Lower lobe of right lung (tissue), 2 donors: Measurements from ENCODE around the gene NECAB3. TPM values are rescaled to one million over a fixed set of nuclear protein-coding genes. Genes with fewer than 3 reads are reported as not detected.

ENCODE experiments used
- ATAC-seq, 2 donors: fragments of 200-7000 bp; cut with Tn5 transposase; one replicate each; pipeline ENCODE4 v1.9.1; 2020 to 2022; ENCODE audit warnings: mild to moderate bottlenecking in 2 of 2, moderate library complexity in 2 of 2
- DNase-seq: peaks from one replicate; pipeline ENCODE4 v3.0.0-alpha.2; 2020
- H3K27ac ChIP-seq: fragments of 200-600 bp; one replicate; pipeline ENCODE4 v1.8.0; 2022
- H3K27me3 ChIP-seq: fragments of 200-600 bp; one replicate; pipeline ENCODE4 v1.8.0; 2022; ENCODE audit warnings: low read depth
- H3K36me3 ChIP-seq: fragments of 200-600 bp; one replicate; pipeline ENCODE4 v1.8.0; 2022; ENCODE audit warnings: mild to moderate bottlenecking
- H3K4me1 ChIP-seq: fragments of 200-600 bp; one replicate; pipeline ENCODE4 v1.8.0; 2022
- H3K4me3 ChIP-seq: fragments of 200-600 bp; one replicate; pipeline ENCODE4 v1.8.0; 2022; ENCODE audit warnings: mild to moderate bottlenecking
- H3K9me3 ChIP-seq: fragments of 200-600 bp; one replicate; pipeline ENCODE4 v1.8.0; 2022
- intact Hi-C: fragments of 100-400 bp; cut with DNase I; formaldehyde crosslinking; loops from one replicate; pipeline ENCODE4 v1.11.0; 2022
- total RNA-seq: library from RNA; stranded (reverse); fragmentation: NEBNext Ultra II Directional; extraction: Animal tissue kit (Norgen Biotek cat#: 25700); gene quantifications from one replicate; pipeline ENCODE4 v1.2.1, GENCODE V29; 2021
- TF ChIP-seq, protein P1 (sequence below): fragments of 200-600 bp; IDR thresholded peaks from one replicate; pipeline ENCODE4 v1.8.0; 2022; ENCODE audit warnings: antibody characterized with exemption, mild to moderate bottlenecking
- donor health status: DM: no; HTN: yes; CAD: no; lungs with severe emphysema.

Gene NECAB3
- total RNA-seq, 1 donor from 2014 or later, result 60.3 TPM

DNA sequence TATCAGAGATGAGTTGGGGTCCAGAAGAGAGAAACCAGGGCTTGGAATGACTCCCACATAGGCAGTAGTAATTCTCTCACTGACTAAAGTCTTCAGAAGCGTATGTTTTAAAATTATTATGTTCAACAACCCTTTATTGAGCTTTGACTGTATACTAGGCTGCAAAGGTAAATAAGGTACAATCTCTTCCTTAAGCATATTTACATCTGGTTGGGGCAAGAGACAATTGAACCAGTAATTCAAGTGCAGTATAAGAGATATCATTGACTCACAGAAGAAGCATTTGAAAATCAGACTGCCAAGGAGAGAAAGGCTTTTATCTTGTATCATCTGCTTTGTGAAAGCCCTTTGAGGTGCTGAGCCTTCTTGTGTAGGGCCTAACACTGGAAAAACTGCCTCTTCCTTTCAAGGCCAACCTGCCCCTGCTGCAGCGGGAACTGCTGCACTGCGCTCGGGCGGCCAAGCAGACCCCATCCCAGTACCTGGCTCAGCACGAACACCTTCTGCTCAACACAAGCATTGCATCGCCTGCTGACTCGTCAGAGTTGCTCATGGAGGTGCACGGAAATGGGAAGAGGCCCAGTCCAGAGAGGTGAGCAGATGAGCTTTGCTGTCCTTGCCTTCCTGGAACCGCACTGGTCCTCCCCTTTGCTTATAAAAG is 51.4 kb downstream of the NECAB3 start:
- H3K27ac ChIP-seq, result no peak overlapping the region
- no peaks in the 10 kb centered on the region for H3K27me3 ChIP-seq
- DNase-seq (no peak), ATAC-seq (no peak)
- TF ChIP-seq, protein P1, sequence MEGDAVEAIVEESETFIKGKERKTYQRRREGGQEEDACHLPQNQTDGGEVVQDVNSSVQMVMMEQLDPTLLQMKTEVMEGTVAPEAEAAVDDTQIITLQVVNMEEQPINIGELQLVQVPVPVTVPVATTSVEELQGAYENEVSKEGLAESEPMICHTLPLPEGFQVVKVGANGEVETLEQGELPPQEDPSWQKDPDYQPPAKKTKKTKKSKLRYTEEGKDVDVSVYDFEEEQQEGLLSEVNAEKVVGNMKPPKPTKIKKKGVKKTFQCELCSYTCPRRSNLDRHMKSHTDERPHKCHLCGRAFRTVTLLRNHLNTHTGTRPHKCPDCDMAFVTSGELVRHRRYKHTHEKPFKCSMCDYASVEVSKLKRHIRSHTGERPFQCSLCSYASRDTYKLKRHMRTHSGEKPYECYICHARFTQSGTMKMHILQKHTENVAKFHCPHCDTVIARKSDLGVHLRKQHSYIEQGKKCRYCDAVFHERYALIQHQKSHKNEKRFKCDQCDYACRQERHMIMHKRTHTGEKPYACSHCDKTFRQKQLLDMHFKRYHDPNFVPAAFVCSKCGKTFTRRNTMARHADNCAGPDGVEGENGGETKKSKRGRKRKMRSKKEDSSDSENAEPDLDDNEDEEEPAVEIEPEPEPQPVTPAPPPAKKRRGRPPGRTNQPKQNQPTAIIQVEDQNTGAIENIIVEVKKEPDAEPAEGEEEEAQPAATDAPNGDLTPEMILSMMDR, result no peak
- H3K4me3 ChIP-seq, result no peak overlapping the region
- H3K4me1 ChIP-seq, result no peaks in the 10 kb centered on the region
- peaks cover 53% of the 10 kb centered on the region for H3K36me3 ChIP-seq
- intact Hi-C loops, result no loop called here
- H3K9me3 ChIP-seq, result no peaks in the 10 kb centered on the region

DNA sequence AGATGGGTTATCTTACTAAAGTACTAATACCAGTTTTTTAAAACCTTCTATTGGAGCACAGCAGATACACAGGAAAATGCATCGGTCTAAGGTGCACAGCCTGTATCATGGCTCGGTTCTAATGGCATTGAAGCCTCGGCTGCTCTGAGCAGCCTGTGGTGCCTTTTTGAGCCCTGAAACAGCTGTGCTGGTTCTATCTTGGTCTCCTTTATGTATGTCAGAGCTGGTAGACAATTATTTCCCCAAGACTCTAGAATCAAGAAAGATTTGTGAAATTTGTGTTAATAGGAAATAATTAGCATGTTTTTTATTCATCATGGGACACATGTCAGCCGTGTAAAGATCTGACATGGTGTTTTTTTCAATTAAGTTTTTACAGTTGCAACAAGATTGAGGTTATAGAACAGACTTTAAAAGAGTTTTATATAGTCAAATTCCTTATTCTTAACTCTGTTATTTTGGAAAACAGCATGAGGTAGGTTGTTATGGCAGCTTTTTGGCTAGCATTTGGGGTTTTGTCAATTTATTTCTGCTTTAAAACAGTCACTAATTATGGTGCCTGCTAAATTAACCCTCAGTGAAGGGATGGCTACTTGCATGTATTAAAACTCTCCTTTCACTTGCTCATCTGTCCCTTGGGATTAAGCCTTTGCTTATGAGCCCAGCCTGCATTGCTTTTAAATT is 52.4 kb downstream of the NECAB3 start:
- ATAC-seq, result no peak
- DNase-seq, result no peak
- H3K9me3 ChIP-seq, result no peaks in the 10 kb centered on the region
- H3K36me3 ChIP-seq, result peaks cover 56% of the 10 kb centered on the region
- TF ChIP-seq, protein P1, result no peak
- no peak overlapping the region for H3K27ac ChIP-seq
- H3K4me1 ChIP-seq, result no peaks in the 10 kb centered on the region
- no peaks in the 10 kb centered on the region for H3K27me3 ChIP-seq
- H3K4me3 ChIP-seq, result no peak overlapping the region
- intact Hi-C loops, result no loop called here

DNA sequence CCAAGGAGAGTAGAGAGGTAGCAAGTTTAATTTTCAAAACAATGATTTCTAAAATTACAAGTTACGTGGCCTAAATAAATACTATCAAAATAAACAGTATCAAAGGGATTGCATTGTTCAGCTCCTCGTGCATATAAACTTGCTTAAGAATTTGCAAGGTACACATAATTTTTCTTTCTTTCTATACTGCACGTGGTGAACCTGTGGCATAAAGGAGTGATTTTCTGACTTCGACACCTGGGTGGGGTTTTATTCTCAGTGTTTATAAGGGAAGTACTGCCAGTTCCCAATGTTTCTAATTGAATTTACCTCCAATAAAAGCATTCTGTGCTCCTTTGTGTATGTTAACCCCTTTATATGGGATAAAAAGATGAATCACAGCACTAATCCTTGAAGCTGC is 62.2 kb downstream of the NECAB3 start:
- no peaks in the 10 kb centered on the region for H3K27me3 ChIP-seq
- ATAC-seq, result no peak
- no peak overlapping the region for H3K4me3 ChIP-seq
- intact Hi-C loops, result no loop called here
- TF ChIP-seq, protein P1, result no peak
- H3K9me3 ChIP-seq, result no peaks in the 10 kb centered on the region
- no peak overlapping the region for H3K27ac ChIP-seq
- no peak for DNase-seq
- H3K36me3 ChIP-seq, result peaks cover 77% of the 10 kb centered on the region
- no peaks in the 10 kb centered on the region for H3K4me1 ChIP-seq

DNA sequence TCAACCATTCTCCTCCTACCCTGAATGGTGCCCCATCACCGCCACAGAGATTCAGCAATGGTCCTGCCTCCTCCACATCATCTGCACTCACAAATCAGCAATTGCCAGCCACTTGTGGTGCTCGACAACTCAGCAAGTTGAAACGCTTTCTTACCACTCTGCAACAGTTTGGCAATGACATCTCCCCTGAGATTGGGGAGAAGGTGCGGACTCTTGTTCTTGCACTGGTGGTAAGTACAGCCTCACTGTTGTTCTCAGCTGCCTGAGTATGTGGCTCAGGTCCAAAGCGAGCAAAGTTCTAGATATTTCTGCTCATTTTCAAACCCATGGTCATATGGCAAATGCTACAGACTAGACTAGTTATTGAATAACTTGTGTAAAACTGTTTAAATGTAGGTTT is 63.1 kb downstream of the NECAB3 start:
- no peak overlapping the region for H3K27ac ChIP-seq
- no peaks in the 10 kb centered on the region for H3K9me3 ChIP-seq
- peaks cover 78% of the 10 kb centered on the region for H3K36me3 ChIP-seq
- ATAC-seq, result no peak
- H3K27me3 ChIP-seq, result no peaks in the 10 kb centered on the region
- TF ChIP-seq, protein P1, result no peak
- no peaks in the 10 kb centered on the region for H3K4me1 ChIP-seq
- DNase-seq, result no peak
- intact Hi-C loops, result no loop called here
- no peak overlapping the region for H3K4me3 ChIP-seq

DNA sequence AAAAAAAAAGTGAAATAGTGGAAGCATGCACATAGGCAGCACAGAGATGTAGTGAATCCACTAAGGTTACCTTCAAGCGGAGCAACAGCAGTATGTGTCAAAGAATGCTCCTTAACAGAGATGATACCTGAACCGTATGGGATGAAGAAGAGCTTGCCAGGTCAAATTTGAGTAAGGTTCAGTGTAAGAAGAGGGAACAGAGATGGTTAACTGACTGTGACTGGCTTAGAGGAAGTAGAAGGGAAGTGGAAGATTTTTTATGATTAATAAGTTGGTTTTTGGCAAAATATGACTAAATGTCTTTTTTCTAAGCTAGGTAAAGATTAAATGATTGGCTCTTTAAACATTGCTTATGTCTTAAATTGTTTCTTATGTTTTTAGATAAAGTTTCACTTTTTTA is 64.7 kb downstream of the NECAB3 start:
- Histone ChIP-seq H3K9me3 (no peaks in the 10 kb centered on the region), H3K27ac (no peak overlapping the region), H3K27me3 (no peaks in the 10 kb centered on the region), H3K4me1 (no peaks in the 10 kb centered on the region), H3K4me3 (no peak overlapping the region), H3K36me3 (peaks cover 67% of the 10 kb centered on the region)
- ATAC-seq, result no peak
- TF ChIP-seq, protein P1, result no peak
- intact Hi-C loops, result no loop called here
- DNase-seq, result no peak

Other genes with a start within 250 kb of the NECAB3 start
- 6.7 TPM for gene SNTA1, start 230.7 kb downstream of the NECAB3 start, total RNA-seq
- gene CBFA2T2, start 184.3 kb downstream of the NECAB3 start, total RNA-seq, result 18.2 TPM
- not detected for gene C20orf144, start 12.1 kb downstream of the NECAB3 start, total RNA-seq
- 1.3 TPM for gene ACTL10, start 7.5 kb downstream of the NECAB3 start, total RNA-seq
- 3.9 TPM for gene E2F1, start 12.0 kb upstream of the NECAB3 start, total RNA-seq
- gene PXMP4, start 45.9 kb upstream of the NECAB3 start, total RNA-seq, result 60.5 TPM
- 5.6 TPM for gene ZNF341, start 57.6 kb upstream of the NECAB3 start, total RNA-seq
- 91.2 TPM for gene CHMP4B, start 136.9 kb upstream of the NECAB3 start, total RNA-seq